HepG2 (cell line): Measurements from ENCODE around the gene PSMD1. TPM values are rescaled to one million over a fixed set of nuclear protein-coding genes. Genes with fewer than 3 reads are reported as not detected.

Experiments used
- ATAC-seq: fragments of 200-7000 bp; cut with Tn5 transposase; 3 replicates; pipeline ENCODE4 v1.9.1; 2020; ENCODE audit warnings: mild to moderate bottlenecking, moderate library complexity
- BruUV-seq: library from RNA; stranded (reverse); fragments of 400-500 nt; replicated peaks from 2 replicates; lab custom pipeline; 2021; lab: Mats Ljungman, UMichigan
- CTCF ChIA-PET: fragments of 300-600 bp; formaldehyde crosslinking; extraction: SDS; loops from one replicate; lab custom pipeline; 2021; ENCODE audit warnings: low total read pairs, inconsistent platforms, low intra/inter-chr PET ratio; lab: Yijun Ruan, JAX
- POLR2A ChIA-PET: fragments of 350-600 bp; sonication (Branson Sonifier 250); formaldehyde crosslinking; loops from one replicate; lab custom pipeline; 2020; ENCODE audit warnings: antibody characterized with exemption, inconsistent platforms; lab: Yijun Ruan, JAX
- DNase-seq: peaks from one replicate; pipeline ENCODE4 v3.0.0-alpha.2; 2015; ENCODE audit warnings: low spot score
- FAIRE-seq: peaks from 3 replicates; lab custom pipeline; 2011; peaks lifted over from hg19 to GRCh38; lab: Jason Lieb, UNC
- H2AFZ ChIP-seq: one replicate; pipeline ENCODE4 v1.6.1; 2011; ENCODE audit warnings: low read length, inconsistent platforms
- H3K27ac ChIP-seq: fragments of 300-600 bp; 3 replicates; pipeline ENCODE4 v1.8.0; 2011; ENCODE audit warnings: mixed run types, mild to moderate bottlenecking, mixed read lengths, low read length, inconsistent platforms; ENCODE audit not compliant: insufficient read depth; ENCODE audit errors: extremely low read length
- H3K27me3 ChIP-seq, 2 experiments: fragments of 200-600 bp in 1 of 2; 2 replicates in 1 of 2; 3 replicates in 1 of 2; pipeline versions ENCODE4 v1.6.0 to v1.8.0; 2011; ENCODE audit warnings: low read length in 2 of 2, mild to moderate bottlenecking in 2 of 2, moderate library complexity in 2 of 2, inconsistent platforms in 1 of 2; ENCODE audit not compliant: insufficient read depth in 2 of 2, control insufficient read depth in 1 of 2
- H3K36me3 ChIP-seq, 2 experiments: fragments of 200-600 bp in 1 of 2; replicated peaks in 1 of 2; 2 replicates in 1 of 2; 3 replicates in 1 of 2; pipeline versions ENCODE4 v1.5.1 to v1.8.0; 2011; ENCODE audit warnings: low read length in 2 of 2, inconsistent platforms in 1 of 2; ENCODE audit not compliant: insufficient read depth in 2 of 2, control insufficient read depth in 1 of 2
- H3K4me1 ChIP-seq: 2 replicates; pipeline ENCODE4 v1.5.1; 2012; ENCODE audit warnings: low read length, inconsistent platforms; ENCODE audit not compliant: insufficient read depth
- H3K4me2 ChIP-seq: 2 replicates; pipeline ENCODE4 v1.6.0; 2011; ENCODE audit warnings: low read depth, low read length, inconsistent platforms
- H3K4me3 ChIP-seq, 3 experiments: fragments of 200-600 bp in 1 of 3; sonication (generic), shearing (Covaris generic) in 1 of 3; replicated peaks in 1 of 3; 2 replicates each; pipeline ENCODE4 v1.5.1; 2011 to 2016; ENCODE audit warnings: low read length in 3 of 3, inconsistent platforms in 2 of 3, low read depth in 2 of 3, mild to moderate bottlenecking in 2 of 3, control low read depth in 1 of 3, mixed read lengths in 1 of 3; ENCODE audit not compliant: insufficient read depth in 1 of 3
- H3K79me2 ChIP-seq: one replicate; pipeline ENCODE4 v1.6.1; 2011; ENCODE audit warnings: low read length, inconsistent platforms; ENCODE audit not compliant: insufficient read depth
- H3K9ac ChIP-seq: 2 replicates; pipeline ENCODE4 v1.6.0; 2011; ENCODE audit warnings: mild to moderate bottlenecking, low read depth, low read length, inconsistent platforms; ENCODE audit not compliant: insufficient read depth
- H3K9me3 ChIP-seq: 2 replicates; pipeline ENCODE4 v1.5.1; 2012; ENCODE audit warnings: mild to moderate bottlenecking, low read length
- H4K20me1 ChIP-seq: 2 replicates; pipeline ENCODE4 v1.6.0; 2011; ENCODE audit warnings: inconsistent platforms, mild to moderate bottlenecking, low read length, moderate library complexity; ENCODE audit not compliant: insufficient read depth
- ARNTL ChIP-seq: sonication (generic); formaldehyde crosslinking; IDR thresholded peaks from 2 replicates; pipeline ENCODE4 v1.4.0; 2020; ENCODE audit warnings: mild to moderate bottlenecking, missing genetic modification reagents
- HDAC1 ChIP-seq: sonication (generic); formaldehyde crosslinking; IDR thresholded peaks from 2 replicates; pipeline ENCODE4 v1.5.1; 2020; ENCODE audit warnings: mild to moderate bottlenecking, missing genetic modification reagents
- KDM6A ChIP-seq: IDR thresholded peaks from 2 replicates; pipeline ENCODE4 v1.6.1; 2016; ENCODE audit warnings: low read depth
- MEF2D ChIP-seq: sonication (generic); formaldehyde crosslinking; IDR thresholded peaks from 2 replicates; pipeline ENCODE4 v1.5.1; 2020; ENCODE audit warnings: mild to moderate bottlenecking, missing genetic modification reagents
- MLLT10 ChIP-seq: sonication (generic); formaldehyde crosslinking; IDR thresholded peaks from 2 replicates; pipeline ENCODE4 v1.4.0; 2020; ENCODE audit warnings: missing genetic modification reagents
- NFYB ChIP-seq: sonication (generic); formaldehyde crosslinking; IDR thresholded peaks from 2 replicates; pipeline ENCODE4 v1.4.0; 2020; ENCODE audit warnings: missing genetic modification reagents
- SALL2 ChIP-seq: sonication (generic); formaldehyde crosslinking; IDR thresholded peaks from 2 replicates; pipeline ENCODE4 v1.8.1; 2023; ENCODE audit warnings: mild to moderate bottlenecking, missing genetic modification reagents, inconsistent platforms
- ZBTB1 ChIP-seq: sonication (generic); formaldehyde crosslinking; IDR thresholded peaks from 2 replicates; pipeline ENCODE4 v1.4.0; 2020; ENCODE audit warnings: missing genetic modification reagents, borderline replicate concordance
- ZBTB25 ChIP-seq: IDR thresholded peaks from 2 replicates; pipeline ENCODE4 v1.6.1; 2018; ENCODE audit warnings: missing genetic modification reagents
- ZFP1 ChIP-seq: IDR thresholded peaks from 2 replicates; pipeline ENCODE4 v1.6.1; 2016
- ZFP36L1 ChIP-seq: sonication (generic); formaldehyde crosslinking; IDR thresholded peaks from 2 replicates; pipeline ENCODE4 v1.8.0; 2022; ENCODE audit warnings: mild to moderate bottlenecking, missing genetic modification reagents, moderate library complexity
- ZNF496 ChIP-seq: sonication (generic); formaldehyde crosslinking; IDR thresholded peaks from 2 replicates; pipeline ENCODE4 v1.8.1; 2023; ENCODE audit warnings: mild to moderate bottlenecking, moderate library complexity, missing genetic modification reagents; ENCODE audit not compliant: insufficient replicate concordance
- ZNF564 ChIP-seq: sonication (generic); formaldehyde crosslinking; IDR thresholded peaks from 2 replicates; pipeline ENCODE4 v1.8.1; 2023; ENCODE audit warnings: mild to moderate bottlenecking, missing genetic modification reagents
- ZNF616 ChIP-seq: sonication (generic); formaldehyde crosslinking; IDR thresholded peaks from 2 replicates; pipeline ENCODE4 v1.5.0; 2020; ENCODE audit warnings: low read depth, mild to moderate bottlenecking, missing genetic modification reagents
- ZNF709 ChIP-seq: sonication (generic); formaldehyde crosslinking; IDR thresholded peaks from 2 replicates; pipeline ENCODE4 v1.5.0; 2020; ENCODE audit warnings: mild to moderate bottlenecking, missing genetic modification reagents
- WGBS: methylation state at CpG from one replicate; pipeline ENCODE4 v1.1.6; 2017; ENCODE audit warnings: low lambda C conversion rate; 5-methylcytosine and 5-hydroxymethylcytosine counted together
- in situ Hi-C: cut with HindIII; loops from 2 replicates; pipeline ENCODE4 v1.10.0; 2017; ENCODE audit warnings: low pct_unique_long_range_greater_than_20kb; ENCODE audit not compliant: extremely low pct_ligation_motif_present
- intact Hi-C: fragments of 100-400 bp; cut with micrococcal nuclease; formaldehyde crosslinking; loops from one replicate; pipeline ENCODE4 v1.10.0; 2022; ENCODE audit not compliant: unreplicated experiment
- polyA plus RNA-seq, 8 experiments: library from polyadenylated mRNA; depleted of rRNA in 3 of 8; stranded (reverse) in 7 of 8; unstranded in 1 of 8; fragments of >200 nt; fragmentation: Illumina TruSeq in 4 of 8; extraction: Trizol in 4 of 8; gene quantifications; 2 replicates each; pipeline versions ENCODE4 v1.2.1 to v1.2.3, GENCODE V29; 2011 to 2016; ENCODE audit warnings: low read depth in 4 of 8, missing spikeins in 1 of 8, mixed read lengths in 1 of 8; ENCODE audit not compliant: insufficient read depth in 1 of 8
- total RNA-seq, 5 experiments: library from RNA; depleted of rRNA; stranded (reverse); fragments of >200 nt; fragmentation: Illumina TruSeq; extraction: Trizol; gene quantifications; 2 replicates each; pipeline ENCODE4 v1.2.3, GENCODE V29; 2016; ENCODE audit warnings: low read depth in 1 of 5

PSMD1 gene
- total and polyA plus RNA-seq, 2 of the 13 experiments (the other 11 are each of a cell fraction or from before 2014, with no cell fraction given) = 136 to 191 TPM

GRCh38 chr2:231198291-231199173 is 141.9 kb downstream of the PSMD1 start, which contains the start of gene ARMC9 (continued):
- TF ChIP-seq ZNF496 (CRISPR knock-in tag) = no peak
- TF ChIP-seq ZBTB25 (CRISPR knock-in tag) = no peak; the same call in 1 of the 2 replicates
- TF ChIP-seq ZFP36L1 (CRISPR knock-in tag) = 0 out of 2 replicates have a peak, but pooled peaks have one; percentile 72
- peak; percentile 13; the same call in 1 of the 2 replicates for TF ChIP-seq ZNF709 (CRISPR knock-in tag)
- no peak for TF ChIP-seq ZFP1
- no peak; the same call in 1 of the 2 replicates for TF ChIP-seq MEF2D (CRISPR knock-in tag)
- no peak for TF ChIP-seq KDM6A (CRISPR knock-in tag)
- no peak; the same call in 1 of the 2 replicates for TF ChIP-seq ZBTB1

DNA sequence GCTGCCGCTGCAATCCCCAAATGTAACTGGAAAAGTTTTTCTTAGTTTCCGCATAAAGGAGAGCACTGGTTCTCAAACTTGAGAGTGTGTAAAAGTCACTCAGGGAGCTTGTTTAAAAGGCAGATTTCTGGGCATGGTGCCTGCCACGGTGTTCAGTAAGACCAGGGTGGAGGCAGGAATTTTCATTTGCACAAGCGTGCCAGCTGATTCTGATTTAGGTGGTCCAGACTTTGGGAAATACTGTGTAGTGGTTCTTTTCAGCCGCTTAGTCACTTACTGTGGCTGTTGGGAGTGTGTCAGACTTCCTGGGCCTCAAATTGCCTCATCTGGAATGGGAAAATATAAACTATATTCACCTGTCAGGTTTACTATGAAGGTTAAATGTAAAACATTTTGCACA is 142.6 kb downstream of the PSMD1 start:
- H3K9me3 ChIP-seq = peaks cover 6% of the 10 kb centered on the region; the same call in 1 of the 2 replicates
- ChIA-PET POLR2A (interaction anchor here (0.8 to 2.2 kb wide), 4 partner anchors 9 to 265 kb away, joined by 3 to 8 read pairs (median 3); partner anchors contain the start of gene NCL), CTCF (no interaction called here)
- no peaks in the 10 kb centered on the region; a peak in 1 of 5 replicates for H3K27me3 ChIP-seq
- in situ Hi-C loops = no loop called here
- TF ChIP-seq ZNF564 (CRISPR knock-in tag) (0 out of 2 replicates have a peak, but pooled peaks have one; percentile 7), HDAC1 (CRISPR knock-in tag) (no peak), NFYB (CRISPR knock-in tag) (no peak), ARNTL (0 out of 2 replicates have a peak, but pooled peaks have one; percentile 17), SALL2 (CRISPR knock-in tag) (no peak), MLLT10 (CRISPR knock-in tag) (no peak), ZNF616 (CRISPR knock-in tag) (no peak)
- peak overlapping the region; percentile 74 for H3K9ac ChIP-seq
- BruUV-seq = no TSS peak
- FAIRE-seq (no peak), DNase-seq (no peak), ATAC-seq (peak; percentile 9)
- H3K27ac ChIP-seq = peak overlapping the region; percentile 46
- no peaks in the 10 kb centered on the region for H3K36me3 ChIP-seq
- H4K20me1 ChIP-seq = no peaks in the 10 kb centered on the region
- H3K79me2 ChIP-seq = peaks cover 2% of the 10 kb centered on the region
- intact Hi-C loops = no loop called here
- peaks cover 22% of the 10 kb centered on the region for H3K4me1 ChIP-seq
- H3K4me2 ChIP-seq = peak overlapping the region; percentile 90
- 18% methylated on average over 5 of the region's 5 CpGs for WGBS
- H2AFZ ChIP-seq = peak overlapping the region; percentile 74
- H3K4me3 ChIP-seq = peak overlapping the region; percentile 87 to 98 (median 92)
